SH-SY5Y (cell line): ENCODE measurements around the gene GGA1.

Experiments
- GATA2 ChIP-seq: IDR thresholded peaks from 2 replicates; pipeline ENCODE4 v1.6.1; 2011; ENCODE audit warnings: mild to moderate bottlenecking, low read depth, low read length
- GATA3 ChIP-seq: IDR thresholded peaks from 2 replicates; pipeline ENCODE4 v1.6.1; 2011; ENCODE audit warnings: low read depth, mild to moderate bottlenecking, low read length, moderate library complexity

- TF ChIP-seq GATA2 (no peak), GATA3 (no peak)
Observed at GRCh38 chr22:37604875-37605274, 3.8 kb upstream of the GGA1 start.
